Right kidney (tissue), 1 donor: ENCODE data around the gene GBE1.

Source experiments
- DNase-seq: peaks from one replicate; pipeline ENCODE4 v3.0.0-alpha.2; 2016

GBE1 gene

GRCh38 chr3:81702126-81702525 lies 59.3 kb downstream of the GBE1 start:
- no peak for DNase-seq

GRCh38 chr3:81699536-81700320 lies 61.7 kb downstream of the GBE1 start:
- no peak for DNase-seq

DNA sequence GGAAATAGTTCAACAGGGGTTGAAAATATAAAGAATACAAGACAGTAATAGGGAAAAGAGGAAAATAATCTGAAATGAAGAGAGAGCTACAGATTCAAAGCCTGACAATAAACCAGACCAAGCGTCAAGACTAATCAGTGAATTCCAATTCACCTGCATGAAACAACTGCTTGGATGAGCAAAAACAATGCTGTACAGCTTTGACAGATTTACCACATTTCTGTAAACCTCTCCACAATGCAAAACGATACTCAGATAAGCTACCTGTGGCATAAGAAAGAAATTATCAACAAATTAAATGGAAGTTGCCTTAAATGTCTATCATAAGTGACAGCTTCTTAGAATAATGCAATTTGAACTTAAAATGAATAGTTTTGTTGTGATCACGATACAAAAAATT lies 65.4 kb downstream of the GBE1 start:
- DNase-seq = no peak

GRCh38 chr3:81695302-81695701 lies 66.1 kb downstream of the GBE1 start:
- no peak for DNase-seq

GRCh38 chr3:81694662-81695061 lies 66.8 kb downstream of the GBE1 start:
- no peak for DNase-seq

GRCh38 chr3:81692766-81693165 lies 68.7 kb downstream of the GBE1 start:
- DNase-seq = no peak

- no peak for DNase-seq
These were observed 71.8 kb downstream of the GBE1 start for GRCh38 chr3:81689617-81690016.

- DNase-seq = no peak
These were observed 76.6 kb downstream of the GBE1 start for GRCh38 chr3:81684751-81685395.

DNA sequence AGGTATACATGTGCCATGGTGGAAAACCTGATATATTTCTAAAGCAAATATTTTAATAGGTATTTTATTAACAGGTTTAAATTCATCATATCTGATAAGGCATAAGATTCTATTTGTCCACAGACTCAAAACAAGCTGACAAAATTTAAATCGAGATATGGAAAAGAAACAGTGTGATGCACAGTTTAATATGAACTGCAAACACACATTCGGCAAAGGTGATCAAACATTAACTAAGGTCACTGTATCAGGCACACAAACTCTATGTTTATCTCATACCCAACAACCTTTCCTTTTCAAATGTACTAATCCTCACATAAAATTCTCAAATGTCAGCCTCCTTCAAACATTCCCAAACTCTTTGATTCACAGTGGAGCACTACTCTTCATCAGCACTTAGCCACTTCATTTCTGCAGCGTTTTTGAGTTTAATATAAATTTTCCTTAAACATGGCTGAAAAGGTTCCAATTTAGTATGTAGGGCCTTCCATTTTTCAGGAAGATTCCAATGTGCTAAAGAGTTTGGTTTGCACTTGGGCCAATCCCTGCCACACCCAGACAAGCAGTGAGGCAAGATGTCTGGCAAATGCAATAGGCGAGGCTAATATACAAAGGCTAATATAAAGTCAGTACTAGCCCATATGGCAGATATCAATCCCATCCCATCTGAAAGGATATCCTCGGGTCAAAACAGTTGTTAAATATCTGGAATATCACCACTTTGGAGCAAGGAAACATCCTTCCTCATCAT lies 84.6 kb downstream of the GBE1 start:
- DNase-seq = no peak

GRCh38 chr3:81674690-81675089 lies 86.8 kb downstream of the GBE1 start:
- no peak for DNase-seq

DNA sequence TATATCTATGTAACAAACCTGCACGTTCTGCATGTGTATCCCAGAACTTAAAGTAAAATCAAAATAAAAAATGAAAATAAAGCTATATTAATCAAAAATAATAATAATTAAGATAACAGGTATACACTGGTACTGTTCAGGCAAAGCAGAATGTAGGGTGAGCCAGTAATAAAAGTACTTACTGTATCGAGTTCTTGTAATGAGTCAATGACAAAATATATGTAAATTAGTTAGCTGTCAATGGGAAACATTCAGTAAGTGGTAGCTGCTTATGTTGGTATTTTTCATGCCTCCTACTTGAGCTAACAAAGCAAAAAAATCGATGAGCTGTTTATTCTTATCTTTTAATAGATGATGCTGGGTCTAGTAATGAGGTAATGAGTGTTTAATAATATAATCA lies 93.2 kb downstream of the GBE1 start:
- DNase-seq = no peak

GRCh38 chr3:81666502-81667121 lies 94.8 kb downstream of the GBE1 start:
- DNase-seq = no peak

- DNase-seq = no peak
These were observed 98.3 kb downstream of the GBE1 start for GRCh38 chr3:81663114-81663513.

GRCh38 chr3:81660036-81660435 lies 101.4 kb downstream of the GBE1 start:
- DNase-seq = no peak

GRCh38 chr3:81658322-81658997 lies 103.0 kb downstream of the GBE1 start:
- DNase-seq = no peak

- no peak for DNase-seq
These were observed 110.3 kb downstream of the GBE1 start for GRCh38 chr3:81651139-81651538.

DNA sequence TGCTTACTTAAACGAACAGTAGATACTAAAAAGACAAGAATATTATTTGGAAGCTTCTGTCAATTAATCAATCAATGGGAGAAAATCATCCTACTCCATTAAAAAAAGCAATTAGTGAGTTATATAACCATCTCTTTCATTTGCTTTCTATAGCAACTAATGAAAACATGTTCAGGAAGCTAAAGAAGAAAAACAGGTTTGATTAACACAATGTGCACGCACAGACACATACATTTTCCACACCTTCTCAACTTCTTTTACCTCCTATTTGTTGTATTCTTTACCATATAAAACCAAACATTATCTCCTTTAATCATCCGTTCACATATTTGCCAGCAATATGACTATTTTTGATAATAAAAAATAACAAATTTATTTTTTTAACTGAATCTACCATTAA lies 111.3 kb downstream of the GBE1 start:
- DNase-seq = no peak

- no peak for DNase-seq
These were observed 116.2 kb downstream of the GBE1 start for GRCh38 chr3:81645248-81645647.

DNA sequence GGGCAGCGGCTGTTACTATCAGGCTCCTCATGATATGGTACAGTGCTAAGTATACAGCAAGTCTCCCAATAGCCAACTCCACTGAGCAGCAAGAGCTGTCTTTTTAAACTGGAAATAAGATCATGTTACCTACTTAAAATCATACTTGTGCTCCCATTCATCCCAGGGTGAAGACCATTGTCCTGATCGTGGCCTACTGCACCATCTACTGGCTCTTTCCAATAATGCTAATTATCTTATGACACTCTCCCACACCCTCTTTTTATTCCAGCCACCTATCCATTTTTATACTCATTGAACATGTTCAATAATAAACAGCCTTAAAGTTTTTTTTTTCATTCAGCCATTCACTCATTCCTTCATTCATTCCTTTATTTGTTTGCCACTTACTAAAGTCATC lies 117.7 kb downstream of the GBE1 start:
- DNase-seq = no peak

DNA sequence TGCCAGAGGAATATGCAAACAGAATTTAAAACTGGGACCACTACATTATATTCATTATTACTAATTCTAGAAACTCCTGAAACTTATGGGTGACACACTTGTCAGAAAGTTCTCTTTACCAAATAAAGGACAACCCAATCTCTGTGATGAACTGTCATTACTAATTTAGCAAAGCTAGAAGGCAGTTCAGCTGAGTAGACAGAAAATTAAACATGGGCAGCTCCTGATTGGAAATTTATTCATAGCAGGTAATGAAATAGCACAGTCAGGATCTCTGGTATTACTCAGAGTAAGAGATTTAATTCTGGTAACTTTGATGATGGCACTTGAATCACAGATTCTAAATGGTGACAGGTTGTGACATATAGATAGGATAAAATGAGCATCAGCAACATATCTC lies 123.0 kb downstream of the GBE1 start:
- no peak for DNase-seq

GRCh38 chr3:81632659-81633058 lies 128.8 kb downstream of the GBE1 start:
- no peak for DNase-seq

- no peak for DNase-seq
These were observed 136.7 kb downstream of the GBE1 start for GRCh38 chr3:81624756-81625155.
